Natural killer cell (primary cell): ENCODE data around the gene PLAU. TPM values are rescaled to one million over a fixed set of nuclear protein-coding genes. Genes with fewer than 3 reads are reported as not detected.

Source experiments
- ATAC-seq, 3 donors: fragments of 150-1000 bp in 2 of 3; fragments of 200-7000 bp in 1 of 3; cut with Tn5 transposase; 1 replicate in 1 of 3; 2 replicates in 2 of 3; pipeline ENCODE4 v1.10.0; 2021; ENCODE audit warnings: mild to moderate bottlenecking in 2 of 3, moderate library complexity in 2 of 3
- DNase-seq, 2 donors: peaks; one replicate each; pipeline versions ENCODE4 v3.0.0 to v3.0.0-alpha.2; 2013 to 2021; ENCODE audit warnings: mixed read lengths in 1 of 2
- H3K27ac ChIP-seq: one replicate; pipeline ENCODE4 v1.5.1; 2013; ENCODE audit warnings: mild to moderate bottlenecking, low read length
- H3K27me3 ChIP-seq: one replicate; pipeline ENCODE4 v1.6.1; 2013; ENCODE audit warnings: low read length; ENCODE audit not compliant: control insufficient read depth, insufficient read depth
- H3K36me3 ChIP-seq: one replicate; pipeline ENCODE4 v1.6.1; 2013; ENCODE audit warnings: low read length; ENCODE audit not compliant: control insufficient read depth, insufficient read depth
- H3K4me1 ChIP-seq: one replicate; pipeline ENCODE4 v1.6.1; 2013; ENCODE audit warnings: low read length; ENCODE audit not compliant: control insufficient read depth, insufficient read depth
- H3K4me3 ChIP-seq: one replicate; pipeline ENCODE4 v1.5.1; 2013; ENCODE audit warnings: low read length
- H3K9me3 ChIP-seq: one replicate; pipeline ENCODE4 v1.6.1; 2013; ENCODE audit warnings: low read length; ENCODE audit not compliant: control insufficient read depth, insufficient read depth
- H3K27ac Mint-ChIP-seq, 2 donors: one replicate each; pipeline ENCODE4 v1.8.0; 2022; ENCODE audit warnings: mild to moderate bottlenecking in 2 of 2, mixed read lengths in 2 of 2, moderate library complexity in 1 of 2
- H3K27me3 Mint-ChIP-seq, 2 donors: one replicate each; pipeline ENCODE4 v1.8.0; 2022; ENCODE audit warnings: low read depth in 2 of 2, mixed read lengths in 2 of 2
- H3K36me3 Mint-ChIP-seq: one replicate; pipeline ENCODE4 v1.8.0; 2022; ENCODE audit warnings: mixed read lengths
- H3K4me1 Mint-ChIP-seq, 2 donors: one replicate each; pipeline ENCODE4 v1.8.0; 2022; ENCODE audit warnings: mixed read lengths in 2 of 2
- H3K4me3 Mint-ChIP-seq: one replicate; pipeline ENCODE4 v1.8.0; 2022; ENCODE audit warnings: mild to moderate bottlenecking, moderate library complexity, mixed read lengths
- H3K9me3 Mint-ChIP-seq, 2 donors: one replicate each; pipeline ENCODE4 v1.8.0; 2022; ENCODE audit warnings: mixed read lengths in 2 of 2
- WGBS: methylation state at CpG from one replicate; pipeline ENCODE4 v1.1.7; 2013; ENCODE audit warnings: missing lambda C conversion rate; ENCODE audit not compliant: insufficient coverage; 5-methylcytosine and 5-hydroxymethylcytosine counted together
- intact Hi-C: fragments of 100-400 bp; cut with micrococcal nuclease; formaldehyde crosslinking; loops from one replicate; pipeline ENCODE4 v1.14.2; 2022
- total RNA-seq, 4 donors: library from RNA; stranded (reverse); fragments of 120-200 nt in 1 of 4; gene quantifications; one replicate each; pipeline versions ENCODE4 v1.2.3 to v1.2.4, GENCODE V29; 2013 to 2022
- TF ChIP-seq, protein P1 (sequence below): fragments of 200-600 bp; IDR thresholded peaks from one replicate; pipeline ENCODE4 v1.8.0; 2022; ENCODE audit warnings: antibody characterized with exemption

Gene PLAU
- total RNA-seq, 3 donors from 2014 or later (not counting 1 experiment from before 2014, with no cell fraction given): 0.12 to 1.6 (median 0.32) TPM

DNA sequence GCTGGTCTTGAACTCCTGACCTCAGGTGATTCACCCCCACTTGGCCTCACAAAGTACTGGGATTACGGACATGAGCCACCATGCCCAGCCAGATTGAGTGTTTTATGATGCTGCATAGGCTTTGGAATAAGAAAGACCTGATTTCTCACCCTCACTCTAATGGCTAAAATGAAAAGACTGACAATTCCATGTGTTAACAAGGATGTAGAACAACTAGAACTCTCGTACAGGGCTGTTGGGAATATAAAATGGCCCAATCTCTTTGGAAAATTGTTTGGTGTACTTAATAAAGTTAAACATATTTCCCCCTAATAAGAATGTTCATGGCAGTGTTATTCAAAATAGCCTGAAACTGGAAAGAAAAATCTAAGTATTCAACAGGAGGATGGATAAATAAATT lies 43.8 kb downstream of the PLAU start:
- H3K9me3 ChIP-seq: no peaks in the 10 kb centered on the region
- no peak overlapping the region for H3K4me3 ChIP-seq
- Mint-ChIP-seq H3K27me3 (no peaks in the 10 kb centered on the region), H3K4me3 (peak overlapping the region; percentile 19), H3K9me3 (no peaks in the 10 kb centered on the region), H3K27ac (peak overlapping the region; percentile 92 to 94), H3K4me1 (peaks cover 41 to 55% of the 10 kb centered on the region in 2 donors), H3K36me3 (no peaks in the 10 kb centered on the region)
- no peak overlapping the region for H3K27ac ChIP-seq
- TF ChIP-seq, protein P1, sequence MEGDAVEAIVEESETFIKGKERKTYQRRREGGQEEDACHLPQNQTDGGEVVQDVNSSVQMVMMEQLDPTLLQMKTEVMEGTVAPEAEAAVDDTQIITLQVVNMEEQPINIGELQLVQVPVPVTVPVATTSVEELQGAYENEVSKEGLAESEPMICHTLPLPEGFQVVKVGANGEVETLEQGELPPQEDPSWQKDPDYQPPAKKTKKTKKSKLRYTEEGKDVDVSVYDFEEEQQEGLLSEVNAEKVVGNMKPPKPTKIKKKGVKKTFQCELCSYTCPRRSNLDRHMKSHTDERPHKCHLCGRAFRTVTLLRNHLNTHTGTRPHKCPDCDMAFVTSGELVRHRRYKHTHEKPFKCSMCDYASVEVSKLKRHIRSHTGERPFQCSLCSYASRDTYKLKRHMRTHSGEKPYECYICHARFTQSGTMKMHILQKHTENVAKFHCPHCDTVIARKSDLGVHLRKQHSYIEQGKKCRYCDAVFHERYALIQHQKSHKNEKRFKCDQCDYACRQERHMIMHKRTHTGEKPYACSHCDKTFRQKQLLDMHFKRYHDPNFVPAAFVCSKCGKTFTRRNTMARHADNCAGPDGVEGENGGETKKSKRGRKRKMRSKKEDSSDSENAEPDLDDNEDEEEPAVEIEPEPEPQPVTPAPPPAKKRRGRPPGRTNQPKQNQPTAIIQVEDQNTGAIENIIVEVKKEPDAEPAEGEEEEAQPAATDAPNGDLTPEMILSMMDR: no peak
- peaks cover 45% of the 10 kb centered on the region for H3K4me1 ChIP-seq
- H3K27me3 ChIP-seq: no peaks in the 10 kb centered on the region
- DNase-seq (no peak), ATAC-seq (no peak)
- no CpG with 5 or more reads among the region's 2 CpGs for WGBS
- intact Hi-C loops: loop anchor here (5.0 kb wide), 2 partner anchors 67 to 123 kb away; no protein-coding TSS in a partner anchor
- H3K36me3 ChIP-seq: no peaks in the 10 kb centered on the region

DNA sequence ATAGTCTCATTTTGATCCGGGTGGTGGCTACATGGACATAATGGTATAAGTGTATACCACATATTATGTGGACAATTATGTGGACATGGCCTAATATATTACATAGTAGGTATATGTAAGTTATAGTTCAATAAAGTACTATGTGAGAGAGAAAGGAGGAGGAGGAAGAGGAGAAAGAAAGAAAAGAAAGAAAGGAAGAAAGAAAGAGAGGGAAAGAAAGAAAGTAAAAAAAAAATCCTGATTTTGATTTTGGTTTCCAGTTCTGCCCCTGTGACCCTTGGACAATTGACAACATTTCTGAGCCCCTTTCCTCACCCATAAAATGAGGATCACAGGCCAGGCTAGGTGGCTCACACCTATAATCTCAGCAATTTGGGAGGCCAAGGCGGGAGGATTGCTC lies 44.8 kb downstream of the PLAU start:
- TF ChIP-seq, protein P1: no peak
- H3K9me3 ChIP-seq: no peaks in the 10 kb centered on the region
- no peak overlapping the region for H3K4me3 ChIP-seq
- H3K27me3 Mint-ChIP-seq: no peaks in the 10 kb centered on the region
- DNase-seq: no peak
- intact Hi-C loops: loop anchor here (1.0 to 5.0 kb wide), 5 partner anchors 13 to 122 kb away; partner anchors contain the start of gene VCL
- no peaks in the 10 kb centered on the region for H3K36me3 ChIP-seq
- ATAC-seq: no peak
- peak overlapping the region; percentile 78 for H3K27ac ChIP-seq
- H3K27me3 ChIP-seq: no peaks in the 10 kb centered on the region
- no peaks in the 10 kb centered on the region for H3K36me3 Mint-ChIP-seq
- 100% methylated on average over 2 of the region's 2 CpGs for WGBS
- H3K4me3 Mint-ChIP-seq: peak overlapping the region; percentile 76
- no peaks in the 10 kb centered on the region for H3K9me3 Mint-ChIP-seq
- peaks cover 51 to 65% of the 10 kb centered on the region in 2 donors for H3K4me1 Mint-ChIP-seq
- H3K27ac Mint-ChIP-seq: peak overlapping the region; percentile 92 to 94
- H3K4me1 ChIP-seq: peaks cover 53% of the 10 kb centered on the region

- no peaks in the 10 kb centered on the region for H3K36me3 ChIP-seq
- intact Hi-C loops: loop anchor here (1.0 to 5.0 kb wide), 5 partner anchors 12 to 121 kb away; partner anchors contain the start of gene VCL
- Mint-ChIP-seq H3K9me3 (no peaks in the 10 kb centered on the region), H3K27ac (peak overlapping the region; percentile 92 to 94), H3K4me1 (peaks cover 59 to 73% of the 10 kb centered on the region in 2 donors), H3K4me3 (peak overlapping the region; percentile 91), H3K27me3 (no peaks in the 10 kb centered on the region), H3K36me3 (no peaks in the 10 kb centered on the region)
- peak overlapping the region; percentile 10 for H3K4me3 ChIP-seq
- H3K27ac ChIP-seq: peak overlapping the region; percentile 78
- ATAC-seq (peak; percentile 64 to 80 (median 76)), DNase-seq (peak; percentile 35 to 71)
- H3K27me3 ChIP-seq: no peaks in the 10 kb centered on the region
- 9% methylated on average over 8 of the region's 9 CpGs for WGBS
- H3K4me1 ChIP-seq: peaks cover 57% of the 10 kb centered on the region
- H3K9me3 ChIP-seq: no peaks in the 10 kb centered on the region
- TF ChIP-seq, protein P1: no peak
Observed at GRCh38 chr10:73956476-73957359, 45.8 kb downstream of the PLAU start.
